ENCODE measurements around the gene AKAP6. TPM values are rescaled to one million over a fixed set of nuclear protein-coding genes. Genes with fewer than 3 reads are reported as not detected.

The AKAP6 gene
- total RNA-seq, 2 experiments from 2014 or later = 2.0 to 2.4 TPM

DNA sequence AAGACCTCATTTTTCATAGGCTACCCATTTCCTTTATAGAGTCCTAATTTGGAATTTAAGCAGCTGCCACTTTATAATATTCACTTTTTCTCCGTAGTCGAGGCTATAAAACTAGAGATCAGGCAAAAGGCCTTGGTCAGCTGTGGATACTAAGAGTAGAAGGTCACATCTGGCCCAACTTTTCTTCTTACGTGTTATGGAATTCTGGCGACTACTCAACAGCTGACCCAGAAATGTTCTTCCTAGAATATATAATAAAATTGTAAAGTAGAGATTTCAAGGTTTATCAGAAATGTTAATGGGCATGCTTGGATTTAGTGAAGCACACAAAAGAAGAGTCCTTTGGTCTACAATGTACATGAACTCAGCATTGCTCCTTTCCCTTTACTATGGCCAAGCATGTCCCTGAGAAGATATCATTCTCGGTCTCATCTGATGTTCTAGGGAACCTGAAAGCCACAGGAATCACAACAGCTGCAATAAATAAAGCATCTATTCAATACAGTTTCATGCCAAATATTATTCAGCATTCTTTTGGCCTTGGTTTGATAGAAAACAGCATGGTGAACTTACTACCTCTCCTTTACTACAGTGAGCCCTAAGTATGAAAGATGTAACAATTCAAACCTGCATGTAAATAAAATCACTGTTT is 348.2 kb downstream of the AKAP6 start:
- H3K36me3 Mint-ChIP-seq (ENCODE audit: low read depth) = no peaks in the 10 kb centered on the region
- CTCF ChIA-PET = no interaction called here
- DNase-seq = no peak
- no peaks in the 10 kb centered on the region for H3K4me1 Mint-ChIP-seq (ENCODE audit: low read depth)
- intact Hi-C loops (cut with micrococcal nuclease) = no loop called here
- no peaks in the 10 kb centered on the region for H3K9me3 Mint-ChIP-seq
- H3K27ac Mint-ChIP-seq = no peak overlapping the region
- H3K27me3 Mint-ChIP-seq (ENCODE audit: low read depth) = no peaks in the 10 kb centered on the region
- no peak overlapping the region for H3K4me3 Mint-ChIP-seq

DNA sequence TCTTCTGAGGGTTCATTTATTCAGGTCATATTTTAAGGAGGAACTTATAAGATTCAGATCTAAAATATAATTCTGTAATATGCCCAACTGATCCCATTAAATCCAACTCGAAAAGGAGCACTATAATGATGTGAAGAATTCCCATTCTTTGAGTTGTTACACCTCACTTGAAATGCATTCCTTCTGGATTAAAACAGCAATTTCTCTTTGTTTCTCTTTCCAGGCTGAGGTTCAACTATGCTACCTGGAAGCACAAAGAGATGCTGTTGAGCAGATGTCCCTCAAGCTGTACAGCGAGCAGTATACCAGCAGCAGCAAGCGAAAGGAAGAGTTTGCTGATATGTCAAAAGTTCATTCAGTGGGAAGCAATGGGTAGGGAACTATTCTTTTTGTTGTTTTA is 349.0 kb downstream of the AKAP6 start:
- no peak for DNase-seq
- H3K27me3 Mint-ChIP-seq (ENCODE audit: low read depth) = no peaks in the 10 kb centered on the region
- no peaks in the 10 kb centered on the region for H3K36me3 Mint-ChIP-seq (ENCODE audit: low read depth)
- no peak overlapping the region for H3K4me3 Mint-ChIP-seq
- H3K9me3 Mint-ChIP-seq = no peaks in the 10 kb centered on the region
- CTCF ChIA-PET = no interaction called here
- H3K4me1 Mint-ChIP-seq (ENCODE audit: low read depth) = no peaks in the 10 kb centered on the region
- intact Hi-C loops (cut with micrococcal nuclease) = no loop called here
- H3K27ac Mint-ChIP-seq = no peak overlapping the region

DNA sequence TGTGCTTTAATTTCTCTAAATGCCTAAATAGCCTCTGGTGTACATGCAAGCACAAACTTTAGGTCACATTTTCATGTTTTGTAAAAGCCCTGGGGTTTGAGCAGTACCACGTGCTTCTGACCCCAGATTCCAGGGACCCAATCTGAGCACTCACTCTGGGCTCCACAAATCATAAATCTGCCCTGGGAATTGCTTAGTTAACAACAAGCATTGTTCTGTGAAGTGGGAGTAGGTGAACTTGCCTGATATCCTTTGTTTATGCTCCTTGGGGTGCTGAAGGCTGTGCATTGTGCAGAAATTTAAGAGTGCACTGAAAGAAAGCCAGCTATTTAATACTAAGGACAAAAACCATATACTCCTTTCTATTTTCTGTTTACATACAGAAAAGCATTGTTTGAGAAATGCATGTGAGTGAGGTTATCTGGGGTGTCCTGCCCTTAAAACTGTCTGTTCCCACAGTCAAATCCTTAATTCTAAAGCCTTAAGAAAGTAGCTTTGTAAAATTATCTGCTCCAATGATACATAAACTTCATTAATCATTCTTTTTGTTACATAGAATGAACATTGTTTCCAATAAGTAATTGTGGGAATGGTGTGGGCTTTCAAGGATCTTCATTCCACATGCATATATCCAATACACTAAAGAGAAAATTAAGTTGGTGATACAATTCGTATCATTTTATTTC is 351.0 kb downstream of the AKAP6 start:
- no peak overlapping the region for H3K27ac Mint-ChIP-seq
- H3K4me1 Mint-ChIP-seq (ENCODE audit: low read depth) = no peaks in the 10 kb centered on the region
- no peak overlapping the region for H3K4me3 Mint-ChIP-seq
- no peaks in the 10 kb centered on the region for H3K36me3 Mint-ChIP-seq (ENCODE audit: low read depth)
- no peaks in the 10 kb centered on the region for H3K9me3 Mint-ChIP-seq
- no peak for DNase-seq
- CTCF ChIA-PET = interaction anchor here (0.6 kb wide), 1 partner anchor 497 kb away, joined by 4 read pairs; no protein-coding TSS in a partner anchor
- intact Hi-C loops (cut with micrococcal nuclease) = no loop called here
- H3K27me3 Mint-ChIP-seq (ENCODE audit: low read depth) = no peaks in the 10 kb centered on the region

DNA sequence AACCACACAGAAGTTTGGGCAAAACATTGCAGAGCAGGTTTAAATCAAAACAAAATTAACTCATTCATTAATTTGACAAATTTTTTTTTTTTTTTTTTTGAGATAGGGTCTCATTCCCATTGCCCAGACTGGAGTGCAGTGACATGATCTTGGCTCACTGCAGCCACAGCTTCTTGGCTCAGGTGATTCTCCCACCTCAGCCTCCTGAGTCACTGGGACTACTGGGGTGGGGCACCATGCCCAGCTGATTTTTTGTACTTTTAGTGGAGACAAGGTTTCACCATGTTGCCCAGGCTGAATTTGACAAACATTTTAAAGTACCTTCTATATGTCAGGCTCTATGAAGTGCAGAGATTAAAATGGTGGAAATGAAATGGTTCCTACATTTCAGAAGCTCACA is 352.5 kb downstream of the AKAP6 start:
- Mint-ChIP-seq H3K4me1 (ENCODE audit: low read depth) (no peaks in the 10 kb centered on the region), H3K9me3 (no peaks in the 10 kb centered on the region), H3K27ac (no peak overlapping the region), H3K27me3 (ENCODE audit: low read depth) (no peaks in the 10 kb centered on the region), H3K4me3 (no peak overlapping the region), H3K36me3 (ENCODE audit: low read depth) (no peaks in the 10 kb centered on the region)
- CTCF ChIA-PET = no interaction called here
- intact Hi-C loops (cut with micrococcal nuclease) = no loop called here
- DNase-seq = no peak

DNA sequence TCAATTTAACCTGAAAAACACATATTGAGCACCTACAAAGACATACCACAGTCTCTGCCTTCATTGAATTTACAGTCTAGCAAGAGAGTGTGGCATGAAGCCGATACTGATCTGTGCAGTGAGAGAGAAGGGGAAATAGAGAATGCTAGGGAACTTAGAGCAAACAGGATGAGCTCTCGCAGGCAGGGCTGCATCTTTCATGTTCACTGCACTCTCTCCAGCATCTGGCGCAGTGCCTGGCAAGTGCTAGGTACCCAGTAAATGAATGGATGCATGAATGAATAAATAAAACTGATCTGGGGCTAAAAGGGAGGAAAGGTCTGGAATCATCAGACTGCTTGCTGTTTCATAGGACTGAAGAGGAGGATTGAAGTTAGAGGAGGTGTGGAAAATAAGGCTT is 353.1 kb downstream of the AKAP6 start:
- no peak overlapping the region for H3K4me3 Mint-ChIP-seq
- DNase-seq = no peak
- CTCF ChIA-PET = no interaction called here

DNA sequence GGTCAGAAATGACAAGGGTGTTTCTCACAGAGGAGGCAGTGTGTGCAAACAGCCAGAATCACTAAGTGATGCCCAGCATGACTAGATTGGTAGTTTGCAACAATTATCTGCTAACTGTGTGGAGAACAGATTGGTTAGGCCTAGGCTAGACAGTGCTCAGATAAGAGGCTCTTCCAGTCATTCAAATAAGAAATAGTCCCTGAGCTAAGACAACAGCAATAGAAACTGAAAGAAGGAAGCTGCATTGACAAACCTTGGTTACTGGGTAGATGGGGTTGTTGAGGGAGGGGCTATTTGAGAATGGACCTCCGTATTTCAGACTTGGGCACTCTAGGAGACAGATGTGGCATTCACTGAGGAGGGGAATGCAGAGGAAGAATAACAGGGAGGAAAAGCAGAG is 354.6 kb downstream of the AKAP6 start:
- Mint-ChIP-seq H3K27me3 (ENCODE audit: low read depth) (no peaks in the 10 kb centered on the region), H3K27ac (no peak overlapping the region), H3K4me3 (no peak overlapping the region), H3K9me3 (no peaks in the 10 kb centered on the region), H3K36me3 (ENCODE audit: low read depth) (no peaks in the 10 kb centered on the region), H3K4me1 (ENCODE audit: low read depth) (no peaks in the 10 kb centered on the region)
- no peak for DNase-seq
- CTCF ChIA-PET = no interaction called here
- intact Hi-C loops (cut with micrococcal nuclease) = no loop called here

More for the DNA sequence above, 353.1 kb downstream of the AKAP6 start:
- Mint-ChIP-seq H3K9me3 (no peaks in the 10 kb centered on the region), H3K4me1 (ENCODE audit: low read depth) (no peaks in the 10 kb centered on the region), H3K27me3 (ENCODE audit: low read depth) (no peaks in the 10 kb centered on the region), H3K27ac (no peak overlapping the region), H3K36me3 (ENCODE audit: low read depth) (no peaks in the 10 kb centered on the region)
- intact Hi-C loops (cut with micrococcal nuclease) = no loop called here

DNA sequence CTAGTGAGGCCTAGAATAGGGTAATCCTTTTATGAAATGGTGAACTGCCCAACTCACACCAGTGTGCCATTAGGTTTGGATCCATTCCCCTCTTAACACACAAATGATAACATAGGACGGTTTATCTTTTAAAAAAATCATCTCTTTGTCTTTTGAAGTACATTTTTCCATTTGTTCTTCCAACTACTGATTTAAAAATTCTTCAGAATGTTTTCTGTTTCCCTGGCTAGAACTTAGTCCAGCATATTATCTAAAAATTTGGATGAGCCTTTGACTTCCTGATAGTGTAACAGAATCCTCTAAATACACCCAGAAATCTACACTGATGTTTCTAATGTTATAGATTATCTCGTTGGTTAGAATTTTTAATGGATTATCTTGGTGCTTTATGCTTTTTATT is 359.8 kb downstream of the AKAP6 start:
- CTCF ChIA-PET = no interaction called here
- Mint-ChIP-seq H3K27me3 (ENCODE audit: low read depth) (no peaks in the 10 kb centered on the region), H3K9me3 (no peaks in the 10 kb centered on the region), H3K27ac (no peak overlapping the region), H3K4me3 (no peak overlapping the region), H3K36me3 (ENCODE audit: low read depth) (no peaks in the 10 kb centered on the region), H3K4me1 (ENCODE audit: low read depth) (no peaks in the 10 kb centered on the region)
- DNase-seq = no peak
- intact Hi-C loops (cut with micrococcal nuclease) = no loop called here

DNA sequence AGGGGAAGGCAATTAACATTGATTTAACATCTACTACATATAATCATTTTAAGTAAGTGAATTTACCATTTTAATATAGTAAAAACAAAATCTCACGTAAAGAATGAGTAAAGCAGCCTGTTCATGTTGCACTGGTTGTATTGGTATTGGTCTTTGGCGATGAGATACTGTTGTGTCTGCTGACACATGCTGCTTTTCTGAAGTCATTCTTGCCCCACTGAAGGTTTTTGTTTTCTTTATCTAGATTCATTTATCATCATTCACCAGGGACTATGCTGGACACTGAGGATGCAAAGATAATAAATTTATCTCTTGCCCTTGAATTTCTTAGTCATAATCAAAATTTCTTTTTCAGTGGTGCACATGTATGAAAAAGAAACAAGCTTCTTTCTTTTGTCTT is 363.3 kb downstream of the AKAP6 start:
- no peak overlapping the region for H3K4me3 Mint-ChIP-seq
- no peak for DNase-seq
- intact Hi-C loops (cut with micrococcal nuclease) = no loop called here
- no peaks in the 10 kb centered on the region for H3K27me3 Mint-ChIP-seq (ENCODE audit: low read depth)
- no peaks in the 10 kb centered on the region for H3K36me3 Mint-ChIP-seq (ENCODE audit: low read depth)
- H3K4me1 Mint-ChIP-seq (ENCODE audit: low read depth) = no peaks in the 10 kb centered on the region
- H3K9me3 Mint-ChIP-seq = no peaks in the 10 kb centered on the region
- CTCF ChIA-PET = no interaction called here
- no peak overlapping the region for H3K27ac Mint-ChIP-seq

DNA sequence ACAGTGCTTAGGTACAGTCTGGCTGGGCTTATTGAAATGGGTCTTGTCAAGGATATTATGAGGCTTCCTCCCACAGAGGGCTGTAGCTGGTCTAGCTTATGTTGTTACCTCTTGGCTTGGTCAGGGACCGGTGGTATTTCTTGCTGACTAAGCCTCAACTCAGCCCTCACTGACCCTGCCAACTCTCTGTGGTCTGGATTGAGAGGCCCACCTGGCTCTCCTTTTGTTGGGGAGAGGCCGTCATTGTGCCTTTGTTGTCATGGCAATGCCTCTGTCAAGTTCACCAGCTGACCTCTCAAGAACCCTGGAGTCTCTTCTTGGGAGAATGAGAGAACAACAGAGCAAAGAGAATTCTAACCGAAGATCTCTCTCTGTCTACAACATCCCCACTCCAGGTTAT is 364.0 kb downstream of the AKAP6 start:
- Mint-ChIP-seq H3K9me3 (no peaks in the 10 kb centered on the region), H3K4me1 (ENCODE audit: low read depth) (no peaks in the 10 kb centered on the region), H3K36me3 (ENCODE audit: low read depth) (no peaks in the 10 kb centered on the region), H3K27me3 (ENCODE audit: low read depth) (no peaks in the 10 kb centered on the region), H3K27ac (no peak overlapping the region), H3K4me3 (no peak overlapping the region)
- intact Hi-C loops (cut with micrococcal nuclease) = no loop called here
- DNase-seq = no peak
- CTCF ChIA-PET = no interaction called here

DNA sequence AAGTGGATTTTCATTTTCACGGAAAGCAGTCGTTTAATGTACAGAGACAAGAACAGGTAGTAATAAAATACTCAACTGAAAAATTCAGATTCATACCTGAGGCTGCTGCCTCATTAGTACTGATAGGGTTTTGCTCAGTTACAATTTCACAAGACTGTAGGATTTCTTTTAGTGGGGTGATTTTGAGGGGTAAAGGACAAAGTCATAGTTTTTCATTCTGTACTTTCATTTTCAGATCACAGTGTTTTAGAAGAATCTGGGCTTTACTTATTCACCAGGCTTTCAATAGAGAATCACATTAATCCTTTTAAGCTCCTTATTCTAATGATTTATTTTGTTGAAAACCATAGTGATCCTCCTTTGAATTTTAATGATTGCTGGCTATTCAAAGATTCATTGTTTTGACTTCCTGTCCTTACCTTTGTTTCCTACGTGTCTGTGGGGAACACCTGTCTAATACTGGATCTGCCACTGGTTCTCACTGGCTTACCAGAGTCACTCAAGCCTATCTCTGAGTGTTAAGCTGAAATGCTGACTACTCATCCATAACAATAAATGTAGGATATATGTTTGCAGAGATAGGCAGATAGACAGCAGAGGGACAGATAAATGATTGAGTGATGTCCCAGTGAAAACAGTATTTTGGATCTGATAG is 365.8 kb downstream of the AKAP6 start:
- Mint-ChIP-seq H3K27me3 (ENCODE audit: low read depth) (no peaks in the 10 kb centered on the region), H3K27ac (no peak overlapping the region), H3K36me3 (ENCODE audit: low read depth) (no peaks in the 10 kb centered on the region), H3K4me1 (ENCODE audit: low read depth) (no peaks in the 10 kb centered on the region), H3K4me3 (no peak overlapping the region), H3K9me3 (no peaks in the 10 kb centered on the region)
- intact Hi-C loops (cut with micrococcal nuclease) = no loop called here
- CTCF ChIA-PET = no interaction called here
- no peak for DNase-seq

DNA sequence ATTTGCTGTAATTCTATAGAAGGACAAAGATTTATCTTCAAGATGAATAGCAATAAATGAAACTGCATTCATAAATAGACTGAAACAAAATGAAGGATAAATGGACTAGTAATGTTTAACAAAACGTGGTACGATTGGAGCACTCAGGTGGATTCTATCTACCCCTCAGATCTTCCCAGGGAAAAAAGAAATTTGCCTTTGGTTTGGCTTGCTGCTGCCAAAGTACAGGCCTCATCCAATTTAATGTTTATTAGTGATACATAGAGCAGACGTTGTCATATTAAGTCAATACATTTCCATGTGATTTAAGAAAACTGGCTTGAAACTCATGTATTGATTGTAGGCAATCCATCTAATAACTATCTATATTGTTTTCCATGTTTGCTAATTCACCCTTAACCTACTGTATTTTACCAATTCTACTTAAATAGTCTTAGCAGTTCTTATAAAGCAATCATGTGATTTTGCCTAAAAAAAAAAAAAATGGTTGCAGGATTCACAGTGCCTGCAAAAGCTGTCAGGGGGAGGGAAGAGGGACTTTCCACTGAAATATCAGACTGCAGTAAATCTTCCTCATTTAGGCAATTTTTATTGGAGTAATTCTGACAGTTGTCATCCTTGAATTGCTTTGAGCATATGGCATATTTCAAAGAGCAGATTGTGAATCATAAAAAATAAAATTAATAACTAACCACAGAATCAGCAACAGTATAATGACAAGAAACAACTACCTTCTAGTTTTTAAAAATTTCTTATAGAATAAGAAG is 367.4 kb downstream of the AKAP6 start:
- CTCF ChIA-PET = no interaction called here
- no peaks in the 10 kb centered on the region for H3K27me3 Mint-ChIP-seq (ENCODE audit: low read depth)
- no peaks in the 10 kb centered on the region for H3K4me1 Mint-ChIP-seq (ENCODE audit: low read depth)
- H3K9me3 Mint-ChIP-seq = no peaks in the 10 kb centered on the region
- H3K36me3 Mint-ChIP-seq (ENCODE audit: low read depth) = no peaks in the 10 kb centered on the region
- no peak overlapping the region for H3K27ac Mint-ChIP-seq
- DNase-seq = no peak
- intact Hi-C loops (cut with micrococcal nuclease) = no loop called here
- H3K4me3 Mint-ChIP-seq = no peak overlapping the region

DNA sequence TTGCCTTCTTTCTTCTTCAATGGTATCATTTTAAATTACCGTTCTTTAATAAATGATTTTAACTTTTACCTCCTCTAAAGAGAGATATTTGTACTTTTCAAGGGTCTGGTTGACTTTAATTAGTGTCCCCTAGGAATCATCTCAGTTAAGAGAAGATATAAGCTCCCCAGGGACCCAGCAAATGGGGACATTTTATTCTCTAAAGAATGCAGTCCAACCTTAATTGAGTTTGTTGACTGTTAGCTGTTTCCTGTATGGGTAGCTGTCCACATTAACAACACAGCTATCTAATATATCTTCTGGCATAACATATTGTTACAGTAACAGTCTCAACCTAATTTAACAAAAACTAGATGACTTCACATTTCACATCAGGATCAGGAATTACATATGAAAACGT is 368.0 kb downstream of the AKAP6 start:
- Mint-ChIP-seq H3K4me1 (ENCODE audit: low read depth) (peaks cover 2% of the 10 kb centered on the region), H3K9me3 (no peaks in the 10 kb centered on the region), H3K36me3 (ENCODE audit: low read depth) (no peaks in the 10 kb centered on the region), H3K27me3 (ENCODE audit: low read depth) (no peaks in the 10 kb centered on the region), H3K4me3 (no peak overlapping the region), H3K27ac (no peak overlapping the region)
- intact Hi-C loops (cut with micrococcal nuclease) = no loop called here
- CTCF ChIA-PET = no interaction called here
- no peak for DNase-seq
